HUES48 (cell line): Measurements from ENCODE around the gene KDM8.

Experiments
- H3K27ac ChIP-seq: one replicate; pipeline ENCODE4 v1.7.0; 2013; ENCODE audit warnings: low read depth, low read length, inconsistent platforms
- H3K27me3 ChIP-seq: 2 replicates; pipeline ENCODE4 v1.6.1; 2013; ENCODE audit warnings: mild to moderate bottlenecking, low read length; ENCODE audit not compliant: control insufficient read depth, insufficient read depth
- H3K36me3 ChIP-seq: 2 replicates; pipeline ENCODE4 v1.6.1; 2013; ENCODE audit warnings: low read length; ENCODE audit not compliant: control insufficient read depth, insufficient read depth
- H3K4me1 ChIP-seq: 2 replicates; pipeline ENCODE4 v1.6.1; 2013; ENCODE audit warnings: mild to moderate bottlenecking, low read length; ENCODE audit not compliant: control insufficient read depth, insufficient read depth
- H3K4me3 ChIP-seq: 2 replicates; pipeline ENCODE4 v1.5.1; 2013; ENCODE audit warnings: mild to moderate bottlenecking, low read depth, low read length
- H3K9ac ChIP-seq: 2 replicates; pipeline ENCODE4 v1.6.1; 2013; ENCODE audit warnings: mild to moderate bottlenecking, low read depth, low read length, moderate library complexity
- H3K9me3 ChIP-seq: 2 replicates; pipeline ENCODE4 v1.6.1; 2013; ENCODE audit warnings: low read length; ENCODE audit not compliant: control insufficient read depth, insufficient read depth

Gene KDM8

GRCh38 chr16:27232061-27232900, 29.0 kb downstream of the KDM8 start:
- Histone ChIP-seq H3K9me3 (no peaks in the 10 kb centered on the region), H3K27ac (no peak overlapping the region), H3K27me3 (no peaks in the 10 kb centered on the region), H3K36me3 (peaks cover 10% of the 10 kb centered on the region), H3K9ac (no peak overlapping the region), H3K4me1 (no peaks in the 10 kb centered on the region), H3K4me3 (no peak overlapping the region)

GRCh38 chr16:27232901-27233625, 29.7 kb downstream of the KDM8 start:
- H3K9ac ChIP-seq: no peak overlapping the region
- no peaks in the 10 kb centered on the region for H3K4me1 ChIP-seq
- no peaks in the 10 kb centered on the region for H3K27me3 ChIP-seq
- H3K27ac ChIP-seq: no peak overlapping the region
- H3K36me3 ChIP-seq: peaks cover 10% of the 10 kb centered on the region
- H3K9me3 ChIP-seq: no peaks in the 10 kb centered on the region
- no peak overlapping the region for H3K4me3 ChIP-seq

- H3K27ac ChIP-seq: no peak overlapping the region
- H3K27me3 ChIP-seq: no peaks in the 10 kb centered on the region
- peaks cover 10% of the 10 kb centered on the region for H3K36me3 ChIP-seq
- H3K4me3 ChIP-seq: no peak overlapping the region
- no peaks in the 10 kb centered on the region for H3K9me3 ChIP-seq
- no peak overlapping the region for H3K9ac ChIP-seq
- no peaks in the 10 kb centered on the region for H3K4me1 ChIP-seq
Measured at GRCh38 chr16:27233731-27234130, 30.4 kb downstream of the KDM8 start.

- H3K4me3 ChIP-seq: no peak overlapping the region
- H3K27ac ChIP-seq: no peak overlapping the region
- no peaks in the 10 kb centered on the region for H3K27me3 ChIP-seq
- H3K36me3 ChIP-seq: peaks cover 10% of the 10 kb centered on the region
- no peak overlapping the region for H3K9ac ChIP-seq
- H3K4me1 ChIP-seq: no peaks in the 10 kb centered on the region
- no peaks in the 10 kb centered on the region for H3K9me3 ChIP-seq
Measured at GRCh38 chr16:27234171-27234570, 30.8 kb downstream of the KDM8 start.

GRCh38 chr16:27234603-27235002, 31.3 kb downstream of the KDM8 start:
- Histone ChIP-seq H3K4me3 (no peak overlapping the region), H3K36me3 (peaks cover 10% of the 10 kb centered on the region), H3K27me3 (no peaks in the 10 kb centered on the region), H3K4me1 (no peaks in the 10 kb centered on the region), H3K27ac (no peak overlapping the region), H3K9me3 (no peaks in the 10 kb centered on the region), H3K9ac (no peak overlapping the region)

- Histone ChIP-seq H3K4me1 (no peaks in the 10 kb centered on the region), H3K27ac (no peak overlapping the region), H3K9ac (no peak overlapping the region), H3K27me3 (no peaks in the 10 kb centered on the region), H3K9me3 (no peaks in the 10 kb centered on the region), H3K36me3 (peaks cover 5% of the 10 kb centered on the region), H3K4me3 (no peak overlapping the region)
Measured at GRCh38 chr16:27235055-27235937, 32.0 kb downstream of the KDM8 start.

GRCh38 chr16:27235938-27236245, 32.6 kb downstream of the KDM8 start:
- H3K9ac ChIP-seq: no peak overlapping the region

GRCh38 chr16:27236635-27237218, 33.4 kb downstream of the KDM8 start:
- H3K9me3 ChIP-seq: no peaks in the 10 kb centered on the region
- no peak overlapping the region for H3K4me3 ChIP-seq
- no peaks in the 10 kb centered on the region for H3K27me3 ChIP-seq
- H3K9ac ChIP-seq: no peak overlapping the region
- no peaks in the 10 kb centered on the region for H3K4me1 ChIP-seq
- H3K36me3 ChIP-seq: peaks cover 3% of the 10 kb centered on the region; the same call in 1 of the 2 replicates
- no peak overlapping the region for H3K27ac ChIP-seq

More at GRCh38 chr16:27235938-27236245, 32.6 kb downstream of the KDM8 start:
- Histone ChIP-seq H3K36me3 (peaks cover 3% of the 10 kb centered on the region; the same call in 1 of the 2 replicates), H3K27me3 (no peaks in the 10 kb centered on the region), H3K4me1 (no peaks in the 10 kb centered on the region), H3K4me3 (no peak overlapping the region), H3K27ac (no peak overlapping the region), H3K9me3 (no peaks in the 10 kb centered on the region)

- Histone ChIP-seq H3K36me3 (peaks cover 3% of the 10 kb centered on the region; the same call in 1 of the 2 replicates), H3K27me3 (no peaks in the 10 kb centered on the region), H3K9ac (no peak overlapping the region), H3K9me3 (no peaks in the 10 kb centered on the region), H3K4me1 (0 out of 2 replicates have a peak, but pooled peaks cover under 1% of the 10 kb centered on the region), H3K27ac (no peak overlapping the region), H3K4me3 (no peak overlapping the region)
Measured at GRCh38 chr16:27237219-27238015, 34.1 kb downstream of the KDM8 start.
